ENCODE data around the gene FAM163A.
"Not testable (repeated sequence)": the region's sequence is repeated elsewhere in the genome, so short reads cannot be mapped to it uniquely, and the experiment has no call there.

The FAM163A gene

GRCh38 chr1:179742717-179743678 lies at the start of gene FAM163A:
Gene FAM163A (plus strand): TSS chr1:179743291. CDS start chr1:179813098, 69,807 bp downstream.
- peak; percentile 20 for DNase-seq

GRCh38 chr1:179694530-179694929 lies 48.6 kb upstream of the FAM163A start:
- not testable (repeated sequence) for DNase-seq

GRCh38 chr1:179702946-179703539 lies 40.0 kb upstream of the FAM163A start:
- no peak for DNase-seq

GRCh38 chr1:179706339-179706941 lies 36.7 kb upstream of the FAM163A start:
- peak; percentile 71 for DNase-seq

- no peak for DNase-seq
Observed at GRCh38 chr1:179707406-179707805, 35.7 kb upstream of the FAM163A start.

GRCh38 chr1:179708434-179709195 lies 34.5 kb upstream of the FAM163A start:
- no peak for DNase-seq

- no peak for DNase-seq
Observed at GRCh38 chr1:179709841-179710329, 33.2 kb upstream of the FAM163A start.

GRCh38 chr1:179714159-179714558 lies 28.9 kb upstream of the FAM163A start:
- DNase-seq, result no peak

GRCh38 chr1:179714623-179715022 lies 28.5 kb upstream of the FAM163A start:
- DNase-seq, result no peak

- no peak for DNase-seq
Observed at GRCh38 chr1:179719272-179719671, 23.8 kb upstream of the FAM163A start.

- no peak for DNase-seq
Observed at GRCh38 chr1:179728271-179728670, 14.8 kb upstream of the FAM163A start.

- no peak for DNase-seq
Observed at GRCh38 chr1:179729881-179730280, 13.2 kb upstream of the FAM163A start.

- no peak for DNase-seq
Observed at GRCh38 chr1:179731643-179732042, 11.4 kb upstream of the FAM163A start.

GRCh38 chr1:179742291-179742690 lies 800 bp upstream of the FAM163A start:
- DNase-seq, result no peak

- DNase-seq, result peak; percentile 5
Observed at GRCh38 chr1:179743679-179744400, 749 bp downstream of the FAM163A start.

GRCh38 chr1:179744401-179745130 lies 1.5 kb downstream of the FAM163A start:
- DNase-seq, result no peak

- DNase-seq, result no peak
Observed at GRCh38 chr1:179745131-179745611, 2.1 kb downstream of the FAM163A start.

GRCh38 chr1:179745743-179746142 lies 2.7 kb downstream of the FAM163A start:
- DNase-seq, result no peak

GRCh38 chr1:179747611-179748010 lies 4.5 kb downstream of the FAM163A start:
- DNase-seq, result no peak

GRCh38 chr1:179748772-179749171 lies 5.7 kb downstream of the FAM163A start:
- DNase-seq, result no peak

- DNase-seq, result no peak
Observed at GRCh38 chr1:179750630-179751029, 7.5 kb downstream of the FAM163A start.

All from activated CD4-positive, alpha-beta T cell treated with anti-CD3 and anti-CD28 coated beads for 48 hours (primary cell).